GM18867 (cell line): ENCODE data around the gene SLC4A1.
"Not testable (repeated sequence)": the region's sequence is repeated elsewhere in the genome, so short reads cannot be mapped to it uniquely, and the experiment has no call there.

Experiments used
- ATAC-seq: cut with Tn5 transposase; IDR thresholded peaks from one replicate; pipeline ENCODE4 v1.9.1; 2021; ENCODE audit warnings: mild to moderate bottlenecking, moderate library complexity; ENCODE audit not compliant: unreplicated experiment

The SLC4A1 gene

DNA sequence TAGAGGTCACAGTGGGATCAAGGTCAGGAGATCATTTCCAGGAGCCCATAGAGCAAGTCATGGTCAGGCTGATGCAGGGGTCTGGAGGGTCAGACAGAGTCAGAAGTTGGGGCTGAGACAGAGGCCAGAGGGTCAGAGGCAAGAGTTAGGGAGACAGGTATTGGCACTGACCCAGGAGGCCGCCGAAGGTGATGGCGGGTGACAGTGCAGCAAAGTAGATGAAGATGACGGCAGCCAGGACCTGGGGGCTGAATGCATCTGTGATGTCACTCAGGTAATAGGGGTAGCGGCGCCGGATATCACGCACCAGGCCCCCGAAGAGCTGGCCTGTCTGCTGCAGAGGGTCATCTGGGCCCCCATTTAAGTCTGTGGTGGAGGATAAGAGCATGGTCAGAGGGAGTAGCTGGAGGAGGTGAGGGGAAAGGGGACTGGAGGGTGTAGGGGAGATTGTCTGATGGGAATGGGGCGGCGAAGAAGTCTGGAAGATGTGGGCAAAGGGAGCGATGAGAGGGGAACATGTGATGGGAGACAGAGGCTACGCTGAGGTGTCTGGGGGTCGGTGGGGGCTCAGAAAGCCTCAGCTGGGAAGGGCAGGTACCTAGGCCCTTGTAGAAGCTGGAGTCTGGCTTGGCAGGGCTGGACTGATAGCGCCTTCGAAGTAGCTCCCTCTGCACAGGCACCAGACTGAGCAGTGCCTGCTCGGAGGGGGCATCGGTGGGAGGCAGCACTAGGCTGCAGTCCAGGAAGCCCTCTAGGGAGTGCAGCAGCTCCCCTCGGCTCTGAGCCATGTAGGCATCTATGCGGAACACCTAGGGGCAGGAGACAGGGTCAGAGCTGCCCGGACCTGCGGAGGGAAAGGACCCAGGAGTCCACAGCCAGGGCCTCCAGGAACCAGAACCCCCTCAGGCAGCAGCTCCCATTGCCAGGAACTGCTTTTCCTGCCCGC lies 9.8 kb downstream of the SLC4A1 start:
- ATAC-seq = no peak

DNA sequence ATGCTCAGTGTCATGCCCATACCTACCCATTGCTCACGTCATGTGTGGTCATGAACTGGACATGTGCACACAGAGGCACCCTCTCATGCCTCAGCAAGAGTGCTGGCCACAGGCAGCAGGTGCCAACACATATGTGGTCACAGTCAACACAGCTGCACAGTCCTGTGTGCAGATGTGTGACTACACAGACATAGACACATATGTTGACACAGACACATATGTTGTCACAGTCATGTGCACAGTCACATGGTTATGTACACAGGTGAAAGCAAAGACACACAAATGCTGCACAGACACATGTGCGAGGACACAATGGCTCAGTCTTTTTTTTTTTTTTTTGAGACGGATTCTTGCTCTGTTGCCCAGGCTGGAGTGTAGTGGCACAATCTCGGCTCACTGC lies 11.3 kb downstream of the SLC4A1 start:
- no peak for ATAC-seq

DNA sequence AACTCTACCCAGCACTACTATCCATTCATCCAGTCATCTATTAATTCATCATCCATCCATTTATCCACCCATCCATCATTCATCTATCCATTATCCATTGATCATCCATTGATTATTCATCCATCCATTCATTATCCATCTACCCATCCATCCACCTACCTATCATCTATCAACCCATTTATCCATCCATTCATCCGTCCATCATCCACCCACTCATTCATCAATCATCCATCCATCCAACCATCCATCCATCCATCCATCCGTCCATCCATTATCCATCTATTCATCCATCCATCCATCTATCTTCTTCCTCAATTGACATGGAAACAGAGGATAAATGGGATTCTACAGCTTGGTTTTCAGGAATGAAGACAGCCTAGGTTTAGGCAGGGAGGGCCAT lies 12.0 kb downstream of the SLC4A1 start:
- no peak for ATAC-seq

DNA sequence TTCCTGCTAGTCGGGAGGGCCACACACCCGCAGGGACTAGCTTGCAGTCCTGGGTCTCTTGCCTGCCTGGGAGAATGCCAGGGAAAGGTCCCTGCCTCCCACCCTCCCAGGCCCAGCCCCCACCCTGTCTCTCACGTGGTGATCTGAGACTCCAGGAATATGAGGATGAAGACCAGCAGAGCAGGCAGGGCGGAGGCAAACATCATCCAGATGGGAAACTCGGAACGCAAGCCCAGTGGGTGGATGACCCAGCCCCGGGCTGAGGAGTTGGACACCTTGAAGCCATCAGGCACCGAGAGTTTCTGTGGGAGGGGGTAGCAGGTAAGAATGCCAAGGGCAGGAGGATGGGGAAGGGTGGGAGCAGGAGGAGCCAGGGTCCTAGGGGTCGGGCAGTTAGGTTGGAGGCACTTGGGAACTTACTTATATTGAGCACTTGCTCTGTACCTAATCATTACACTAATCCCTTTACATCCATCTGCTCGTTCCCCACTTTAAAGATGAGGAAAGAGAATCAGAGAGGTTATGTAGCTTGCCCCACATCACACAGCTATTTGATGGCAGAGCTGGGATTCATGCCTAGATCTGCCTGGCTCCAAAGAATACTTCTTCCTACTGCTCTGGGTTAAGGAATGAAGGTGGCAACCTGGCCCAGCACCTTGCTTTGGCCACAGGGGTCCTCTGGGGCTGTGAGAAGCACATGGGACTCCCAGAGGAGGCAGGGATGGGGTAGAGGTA lies 13.4 kb downstream of the SLC4A1 start:
- ATAC-seq = no peak

DNA sequence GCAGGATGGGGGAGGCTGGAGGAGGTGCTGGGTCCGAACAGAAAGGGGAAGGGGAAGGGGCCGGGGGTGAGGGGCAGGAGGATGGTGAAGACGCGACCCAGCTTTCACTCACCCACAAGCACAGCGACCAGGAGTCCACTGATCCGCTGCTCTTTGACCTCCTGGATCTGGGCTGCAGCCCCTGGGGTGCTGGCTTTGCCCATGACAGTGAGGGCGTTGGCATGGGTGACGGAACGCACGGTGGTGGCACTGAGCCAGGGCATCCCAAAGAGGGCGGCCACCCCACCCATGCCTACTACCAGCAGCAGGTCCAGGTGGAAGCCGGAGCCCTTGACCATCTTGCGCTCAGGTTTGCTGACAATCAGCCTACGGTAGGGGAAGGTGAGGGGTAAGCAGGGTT lies 14.9 kb downstream of the SLC4A1 start:
- ATAC-seq = no peak

DNA sequence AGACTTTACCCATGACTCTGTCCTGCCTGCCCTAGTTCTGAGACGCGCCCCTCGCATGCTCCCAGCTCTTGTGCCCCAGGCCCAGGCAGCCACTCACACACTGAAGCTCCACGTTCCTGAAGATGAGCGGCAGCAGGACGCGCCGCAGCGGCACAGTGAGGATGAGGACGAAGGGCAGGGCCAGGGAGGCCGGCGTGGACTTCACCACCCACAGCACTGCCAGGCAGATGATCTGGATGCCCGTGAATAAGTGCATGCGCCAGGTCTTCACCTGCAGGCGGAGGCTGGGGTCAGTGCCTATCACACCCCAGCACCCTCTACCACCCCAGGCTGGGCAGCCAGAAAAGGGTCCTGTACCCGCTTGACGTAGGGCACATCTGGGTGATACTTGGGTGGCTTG lies 16.9 kb downstream of the SLC4A1 start:
- no peak for ATAC-seq

DNA sequence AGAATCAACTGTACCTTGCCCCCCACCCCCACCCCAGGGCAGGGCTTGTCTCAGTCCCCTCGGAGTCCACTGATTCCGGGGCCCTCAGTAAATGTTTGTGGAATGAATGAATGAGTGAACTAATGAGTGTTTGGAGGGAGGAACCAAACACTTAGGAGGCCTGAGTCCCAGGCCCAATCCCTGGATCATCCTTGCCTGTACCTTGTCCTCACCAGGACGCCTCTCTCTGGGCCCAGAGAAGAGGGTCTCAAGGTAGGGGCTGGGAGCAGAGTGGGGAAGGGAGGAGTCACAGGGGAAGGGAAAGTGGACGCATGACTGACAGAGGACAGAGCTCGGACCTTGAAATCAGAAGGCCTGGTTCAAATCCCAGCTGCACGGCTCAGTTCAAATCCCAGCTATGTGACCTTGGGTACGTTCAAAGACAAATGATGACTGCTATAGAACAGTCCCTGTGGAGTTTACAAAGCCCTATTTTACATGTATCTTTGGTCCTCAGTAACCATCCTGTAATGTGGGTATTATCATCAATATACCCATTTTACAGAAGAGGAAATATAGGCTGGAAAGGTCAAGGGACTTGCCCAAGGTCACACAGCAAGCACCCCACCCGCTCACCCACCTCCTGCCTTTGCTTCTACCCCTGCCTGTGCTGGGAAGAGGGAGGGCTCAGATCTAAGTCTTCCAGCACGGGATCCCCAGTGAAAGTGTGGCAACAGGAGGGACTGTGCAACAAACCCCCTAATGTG lies 18.3 kb downstream of the SLC4A1 start:
- no peak for ATAC-seq

DNA sequence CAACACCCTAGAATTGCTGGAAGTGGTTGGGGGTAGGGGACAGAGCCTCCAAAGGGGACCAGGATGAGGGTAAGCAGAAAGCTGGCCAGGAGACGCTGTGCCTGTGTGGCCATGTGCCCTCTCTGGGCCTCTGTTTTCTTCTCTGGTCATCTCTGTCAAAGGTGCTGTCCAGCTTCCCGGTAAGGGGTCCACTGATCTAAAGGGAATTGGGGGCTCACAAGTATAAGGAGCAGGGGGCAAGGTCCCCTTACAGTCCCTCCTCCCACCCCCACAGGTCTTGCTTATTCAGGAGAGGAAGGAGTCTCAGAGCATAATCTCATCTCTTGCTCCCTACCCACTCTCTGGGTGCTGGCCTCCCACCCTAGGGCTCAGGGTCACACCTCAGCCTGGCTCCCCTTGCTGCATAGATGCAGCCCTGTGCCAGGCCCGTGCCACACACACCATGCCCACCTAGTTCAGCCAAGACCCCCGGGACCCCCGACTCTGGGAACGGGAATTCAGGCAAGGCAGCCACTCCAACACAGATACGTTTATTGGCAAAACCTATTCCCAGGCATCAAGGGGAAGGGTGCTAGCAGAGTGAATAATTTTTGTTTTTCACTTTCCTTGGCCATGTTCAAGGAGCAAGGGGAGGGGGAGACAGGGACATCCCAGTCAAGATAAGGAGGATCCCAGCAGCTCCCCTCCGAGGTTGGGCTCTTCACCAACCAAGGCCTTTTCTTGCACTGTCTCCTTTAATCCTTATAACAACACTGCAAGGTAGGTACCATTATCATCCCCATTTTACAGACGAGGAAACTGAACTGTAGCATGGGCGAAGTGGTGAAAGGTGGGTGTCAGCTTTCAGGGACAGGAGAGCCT lies 19.8 kb downstream of the SLC4A1 start:
- no peak for ATAC-seq

DNA sequence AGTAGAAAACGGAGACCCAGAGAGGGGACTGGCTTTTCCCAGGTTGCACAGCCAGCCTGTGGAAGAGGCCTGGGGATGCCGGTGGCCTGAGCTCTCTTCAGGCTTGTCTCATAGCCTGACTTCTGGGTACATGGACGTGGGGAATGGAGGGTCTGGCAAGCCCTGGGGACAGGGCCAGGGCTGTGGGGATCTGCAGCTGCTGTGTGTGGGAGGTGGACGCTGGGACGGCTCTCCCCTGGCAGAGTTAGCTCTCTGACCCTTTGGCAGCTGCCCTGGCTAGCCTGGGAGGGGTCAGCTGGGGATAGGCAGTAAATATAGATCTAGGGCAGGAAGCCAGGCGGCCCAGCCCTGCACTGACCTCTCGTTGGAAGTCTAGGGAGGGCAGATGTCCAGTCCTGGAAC lies 20.5 kb downstream of the SLC4A1 start:
- ATAC-seq = no peak

DNA sequence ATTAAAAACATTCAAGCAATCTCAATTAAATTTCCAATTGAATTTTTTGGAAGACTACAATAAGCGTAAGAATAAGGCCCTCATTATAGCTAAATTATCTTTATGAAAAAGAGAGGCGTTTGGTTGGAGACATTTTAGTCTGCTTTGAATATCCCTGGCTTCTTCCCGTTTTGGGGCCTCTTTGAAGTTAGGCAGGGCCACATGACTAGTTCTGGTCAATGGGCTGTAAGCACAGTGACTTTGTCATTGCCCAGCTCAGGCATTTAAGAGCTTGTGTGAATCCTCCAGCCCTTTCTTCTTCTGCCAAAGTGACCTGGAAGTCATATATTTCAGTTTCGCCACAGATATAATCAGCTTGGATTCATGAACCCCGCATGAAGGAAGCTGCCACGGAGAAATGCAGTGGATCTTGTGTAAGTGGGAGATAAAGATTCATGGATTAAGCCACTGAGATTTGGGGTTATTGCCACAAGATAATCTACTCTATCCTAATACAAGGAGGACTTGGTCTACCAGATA lies 26.8 kb downstream of the SLC4A1 start:
- no peak for ATAC-seq

DNA sequence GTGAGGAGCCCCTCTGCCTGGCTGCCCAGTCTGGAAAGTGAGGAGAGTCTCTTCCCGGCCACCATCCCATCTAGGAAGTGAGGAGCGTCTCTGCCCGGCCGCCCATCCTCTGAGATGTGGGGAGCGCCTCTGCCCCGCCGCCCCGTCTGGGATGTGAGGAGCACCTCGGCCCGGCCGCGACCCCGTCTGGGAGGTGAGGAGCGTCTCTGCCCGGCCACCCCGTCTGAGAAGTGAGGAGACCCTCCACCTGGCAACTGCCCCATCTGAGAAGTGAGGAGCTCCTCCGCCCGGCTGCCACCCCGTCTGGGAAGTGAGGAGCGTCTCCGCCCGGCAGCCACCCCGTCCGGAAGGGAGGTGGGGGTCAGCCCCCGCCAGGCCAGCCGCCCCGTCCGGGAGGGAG lies 30.0 kb downstream of the SLC4A1 start:
- not testable (repeated sequence) for ATAC-seq

DNA sequence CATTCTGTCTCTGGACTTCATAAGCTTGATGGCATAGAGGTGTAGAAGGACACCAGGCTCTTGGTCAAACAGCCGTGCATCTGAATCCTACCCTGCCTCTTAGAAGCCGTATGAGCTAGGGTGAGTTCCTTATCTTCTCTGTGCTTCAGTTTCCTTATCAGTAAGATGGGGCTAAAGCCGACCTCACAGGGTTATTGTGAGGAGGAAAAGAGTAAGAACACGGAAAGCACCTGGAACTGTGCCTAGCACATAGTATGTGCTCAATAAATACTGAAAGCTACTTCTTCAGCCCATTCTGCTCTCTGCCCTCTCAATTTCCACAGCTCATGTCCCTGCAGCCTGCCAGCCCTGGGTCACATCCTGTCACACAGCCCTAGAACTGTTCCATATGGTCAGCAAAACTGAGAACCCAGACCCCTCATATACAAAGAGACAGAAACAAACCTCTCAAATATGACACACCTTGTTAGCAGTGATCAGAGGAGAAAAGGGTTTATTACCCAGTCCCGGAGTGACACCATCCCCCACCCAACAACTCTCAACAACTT lies 31.4 kb downstream of the SLC4A1 start:
- ATAC-seq = no peak

DNA sequence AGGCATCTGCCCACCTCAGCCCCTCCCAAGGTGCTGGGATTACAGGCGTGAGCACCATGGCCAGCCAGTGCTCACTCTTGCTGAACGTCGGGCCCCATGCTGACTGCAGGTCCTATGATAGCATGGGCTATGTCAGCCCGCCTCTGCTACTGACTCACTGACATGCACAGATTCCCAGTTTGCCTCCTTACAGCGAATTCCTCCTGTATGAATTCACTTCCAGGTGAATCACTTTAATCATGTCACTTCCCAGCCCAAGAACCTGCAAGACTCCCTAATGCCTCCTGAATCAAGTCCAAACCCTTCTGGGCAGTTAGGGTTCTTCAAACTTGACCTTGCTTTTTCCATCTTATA lies 32.4 kb downstream of the SLC4A1 start:
- ATAC-seq = no peak

DNA sequence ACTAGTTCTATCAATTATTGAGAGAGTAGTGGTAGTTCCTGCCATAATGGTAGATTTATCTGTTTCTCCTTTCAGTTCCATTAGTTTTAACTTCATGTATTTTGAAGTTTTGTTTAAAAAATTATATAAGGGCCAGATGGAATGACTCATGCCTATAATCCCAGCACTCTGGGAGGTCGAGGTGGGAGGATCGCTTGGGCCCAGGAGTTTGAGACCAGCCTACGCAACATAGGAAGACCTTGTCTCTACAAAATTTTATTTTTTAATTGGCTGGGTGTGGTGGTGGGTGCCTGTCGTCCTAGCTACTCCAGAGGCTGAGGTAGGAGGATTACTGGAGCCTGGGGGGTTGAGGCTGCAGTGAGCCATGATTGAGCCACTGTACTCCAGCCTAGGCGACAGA lies 34.4 kb downstream of the SLC4A1 start:
- no peak for ATAC-seq

DNA sequence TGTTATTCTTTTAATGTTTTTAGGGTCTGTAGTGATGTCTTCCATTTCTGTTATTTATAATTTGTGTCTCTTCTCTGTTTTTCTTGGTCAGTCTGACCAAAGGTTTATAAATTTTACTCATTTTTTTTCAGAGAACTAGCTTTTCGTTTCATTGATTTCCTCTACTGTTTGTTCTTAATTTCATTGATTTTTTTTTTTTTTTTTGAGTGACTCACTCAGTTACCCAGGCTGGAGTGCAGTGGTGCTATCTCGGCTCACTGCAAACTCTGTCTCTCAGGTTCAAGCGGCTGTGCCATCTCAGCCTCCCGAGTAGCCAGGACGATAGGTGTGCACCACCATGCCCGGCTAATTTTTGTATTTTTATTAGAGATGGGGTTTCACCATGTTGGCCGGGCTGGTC lies 35.9 kb downstream of the SLC4A1 start:
- ATAC-seq = no peak

DNA sequence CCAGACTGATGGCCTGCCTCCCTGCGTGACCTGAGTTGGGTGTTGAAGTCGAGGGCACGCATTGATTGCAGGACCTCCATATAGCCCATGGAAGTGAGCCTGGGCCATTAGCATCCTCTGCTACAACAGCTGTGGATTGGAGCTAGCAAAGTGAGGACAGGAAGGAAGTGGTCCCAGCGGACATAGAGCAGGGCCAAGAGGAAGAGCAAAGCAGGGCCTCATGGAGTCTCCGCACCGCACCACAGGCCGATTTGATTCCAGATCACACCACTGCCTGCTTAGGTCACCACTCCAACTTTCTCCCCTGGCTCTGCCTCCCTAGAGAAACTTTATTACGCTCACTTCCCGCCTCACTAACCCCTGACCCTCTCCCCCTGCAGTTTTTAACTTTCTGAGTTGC lies 37.8 kb downstream of the SLC4A1 start:
- no peak for ATAC-seq

DNA sequence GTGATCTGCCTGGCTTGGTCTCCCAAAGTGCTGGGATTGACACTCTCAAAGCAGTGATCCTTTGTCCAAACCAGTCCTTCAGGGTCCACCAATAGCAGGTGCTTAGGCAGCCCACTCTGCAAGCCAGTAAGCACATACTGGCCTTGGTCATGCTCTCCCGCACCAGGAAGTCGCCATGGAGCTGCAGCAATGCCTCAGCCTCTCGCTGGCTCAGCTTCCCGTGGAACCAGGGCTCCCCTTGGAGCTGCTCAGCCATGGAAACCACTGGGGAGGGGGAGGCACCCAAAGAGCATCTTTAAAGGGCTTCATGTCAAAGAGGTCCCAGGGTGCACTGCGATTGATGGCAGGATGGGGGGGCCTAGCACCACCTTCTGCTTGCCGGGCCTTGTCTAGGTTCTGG lies 38.8 kb downstream of the SLC4A1 start:
- ATAC-seq = no peak

DNA sequence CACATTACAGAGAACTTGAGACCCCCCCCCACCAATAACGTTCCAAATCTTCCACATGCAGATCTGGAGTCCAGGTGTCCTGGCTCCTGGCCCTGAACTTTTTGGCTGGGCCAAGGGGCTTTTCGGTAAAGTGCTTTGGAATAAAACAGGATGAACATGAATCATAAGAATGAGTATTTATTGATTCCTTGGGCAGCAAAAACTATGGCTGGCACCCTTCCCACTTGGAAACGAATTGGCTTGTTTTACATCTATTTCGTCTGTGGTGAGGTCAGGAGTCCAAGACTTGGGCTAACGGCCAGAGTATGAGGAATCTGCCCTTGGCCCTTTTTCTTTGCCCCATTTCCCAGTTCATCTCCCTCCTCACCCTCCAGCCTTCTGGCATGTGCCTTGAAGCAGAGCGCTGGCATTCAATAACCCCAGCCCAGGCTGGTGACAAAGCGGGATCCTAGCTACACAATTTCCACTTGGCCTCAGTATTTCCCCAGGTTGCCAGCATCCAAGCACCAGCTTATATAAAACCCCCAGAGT lies 44.3 kb downstream of the SLC4A1 start:
- no peak for ATAC-seq

DNA sequence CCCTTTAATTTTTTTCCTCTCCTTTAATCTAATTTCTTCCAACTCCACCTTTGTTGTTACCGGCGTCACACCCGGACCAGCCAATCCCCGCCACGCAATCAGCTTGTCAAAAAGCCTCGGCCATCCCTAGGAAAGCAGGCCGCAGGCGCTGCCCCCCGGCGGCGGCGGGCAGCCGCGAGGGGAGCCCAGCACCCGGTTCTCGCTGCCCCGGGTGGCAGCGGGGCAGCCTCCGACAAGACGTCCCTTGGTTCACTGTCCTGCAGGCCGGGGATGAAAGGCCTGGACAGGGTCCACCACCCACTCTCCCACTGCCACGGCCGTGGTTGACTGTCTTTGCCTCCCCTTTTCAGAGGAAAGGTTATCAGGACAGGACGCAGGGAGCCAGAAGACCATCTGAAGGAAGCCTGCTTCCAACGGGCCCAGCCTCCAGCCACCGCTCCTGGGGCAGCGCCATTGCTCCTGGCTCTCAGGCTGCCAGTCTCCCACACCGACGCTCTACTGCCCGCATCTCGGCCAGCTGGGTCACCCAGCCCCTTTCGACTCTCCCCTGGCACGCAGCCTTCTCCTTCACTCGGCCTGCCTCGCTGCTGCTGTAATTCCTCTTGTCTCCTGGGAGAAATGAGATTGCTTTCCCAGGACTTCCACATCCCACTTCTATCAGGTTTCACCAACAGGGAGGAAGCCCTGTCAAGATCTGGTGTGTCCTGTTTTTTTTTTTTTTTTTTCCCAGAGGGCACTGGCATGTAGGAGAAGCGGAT lies 45.6 kb downstream of the SLC4A1 start:
- ATAC-seq = no peak

DNA sequence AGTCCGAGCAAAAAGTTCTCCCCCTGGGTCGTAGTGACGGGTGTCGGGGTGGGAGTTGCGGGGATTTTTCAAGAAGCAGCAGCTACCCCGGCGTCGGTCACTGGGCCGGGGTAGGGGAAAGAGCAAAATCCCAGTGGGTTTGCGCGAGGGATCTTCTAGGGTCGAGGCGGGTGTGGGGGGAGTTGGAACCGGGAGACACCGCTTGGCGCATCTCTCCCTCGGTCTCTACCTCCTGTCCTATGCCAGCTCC lies 46.1 kb downstream of the SLC4A1 start:
- ATAC-seq = no peak
